ENCODE measurements around the gene TBX6. TPM values are rescaled to one million over a fixed set of nuclear protein-coding genes. Genes with fewer than 3 reads are reported as not detected.

Gene TBX6
- polyA plus RNA-seq, 1 donor from 2014 or later, result not detected

DNA sequence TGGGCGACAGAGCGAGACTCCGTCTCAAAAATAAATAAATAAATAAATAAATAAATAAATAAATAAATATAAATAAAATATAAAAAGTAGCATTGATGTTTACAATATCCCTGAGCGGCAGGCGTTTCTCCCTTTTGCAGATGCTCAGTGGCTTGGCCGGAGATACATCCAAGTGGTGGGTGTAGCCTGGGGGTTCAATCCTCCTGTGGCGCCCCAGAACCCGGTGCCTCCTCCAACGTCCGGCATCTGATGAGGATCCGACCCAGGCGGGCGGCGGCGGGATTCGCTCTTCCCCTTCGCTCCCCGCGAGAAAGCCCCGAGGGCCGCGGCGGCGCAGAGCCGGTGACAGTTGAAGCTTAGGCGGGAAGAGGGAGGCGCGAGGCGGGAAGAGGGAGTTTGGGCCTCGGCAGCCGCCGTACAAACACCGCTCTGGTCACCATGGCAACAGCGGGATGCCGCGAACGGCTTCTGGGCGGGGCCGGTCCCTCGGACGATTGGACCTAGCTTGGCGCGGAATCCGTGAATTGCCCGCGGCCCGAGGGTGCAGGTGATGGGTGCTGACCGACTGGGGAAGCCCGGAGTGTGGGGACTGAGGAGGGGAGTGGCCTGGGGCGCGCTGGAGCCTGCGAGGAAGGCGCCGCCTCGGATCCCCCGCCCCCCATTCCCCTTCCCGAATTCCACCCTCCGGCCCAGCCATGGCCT is 38.9 kb downstream of the TBX6 start:
- H3K9ac ChIP-seq (ENCODE audit: low read length), result peak overlapping the region; percentile 79
- H3K36me3 ChIP-seq (ENCODE audit: insufficient read depth, low read length), result no peaks in the 10 kb centered on the region
- H3K27ac ChIP-seq (ENCODE audit: low read length), result peak overlapping the region; percentile 24
- peaks cover 10% of the 10 kb centered on the region for H3K79me2 ChIP-seq (replicated peaks; ENCODE audit: insufficient read depth, low read length)
- H3K9me3 ChIP-seq (ENCODE audit: low read length), result no peaks in the 10 kb centered on the region
- peak overlapping the region; percentile 95 for H3K4me3 ChIP-seq (ENCODE audit: low read length)
- H2AFZ ChIP-seq (ENCODE audit: low read depth, low read length), result peak overlapping the region; percentile 56
- H3K27me3 ChIP-seq (ENCODE audit: insufficient read depth, low read depth, low read length), result no peaks in the 10 kb centered on the region
- TF ChIP-seq, protein P1, sequence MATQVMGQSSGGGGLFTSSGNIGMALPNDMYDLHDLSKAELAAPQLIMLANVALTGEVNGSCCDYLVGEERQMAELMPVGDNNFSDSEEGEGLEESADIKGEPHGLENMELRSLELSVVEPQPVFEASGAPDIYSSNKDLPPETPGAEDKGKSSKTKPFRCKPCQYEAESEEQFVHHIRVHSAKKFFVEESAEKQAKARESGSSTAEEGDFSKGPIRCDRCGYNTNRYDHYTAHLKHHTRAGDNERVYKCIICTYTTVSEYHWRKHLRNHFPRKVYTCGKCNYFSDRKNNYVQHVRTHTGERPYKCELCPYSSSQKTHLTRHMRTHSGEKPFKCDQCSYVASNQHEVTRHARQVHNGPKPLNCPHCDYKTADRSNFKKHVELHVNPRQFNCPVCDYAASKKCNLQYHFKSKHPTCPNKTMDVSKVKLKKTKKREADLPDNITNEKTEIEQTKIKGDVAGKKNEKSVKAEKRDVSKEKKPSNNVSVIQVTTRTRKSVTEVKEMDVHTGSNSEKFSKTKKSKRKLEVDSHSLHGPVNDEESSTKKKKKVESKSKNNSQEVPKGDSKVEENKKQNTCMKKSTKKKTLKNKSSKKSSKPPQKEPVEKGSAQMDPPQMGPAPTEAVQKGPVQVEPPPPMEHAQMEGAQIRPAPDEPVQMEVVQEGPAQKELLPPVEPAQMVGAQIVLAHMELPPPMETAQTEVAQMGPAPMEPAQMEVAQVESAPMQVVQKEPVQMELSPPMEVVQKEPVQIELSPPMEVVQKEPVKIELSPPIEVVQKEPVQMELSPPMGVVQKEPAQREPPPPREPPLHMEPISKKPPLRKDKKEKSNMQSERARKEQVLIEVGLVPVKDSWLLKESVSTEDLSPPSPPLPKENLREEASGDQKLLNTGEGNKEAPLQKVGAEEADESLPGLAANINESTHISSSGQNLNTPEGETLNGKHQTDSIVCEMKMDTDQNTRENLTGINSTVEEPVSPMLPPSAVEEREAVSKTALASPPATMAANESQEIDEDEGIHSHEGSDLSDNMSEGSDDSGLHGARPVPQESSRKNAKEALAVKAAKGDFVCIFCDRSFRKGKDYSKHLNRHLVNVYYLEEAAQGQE (IDR thresholded peaks at IDR 0.05; ENCODE audit: borderline replicate concordance), result peak; percentile 53
- TF ChIP-seq MXI1 (conservative IDR thresholded peaks at IDR 0.05; ENCODE audit: poor library complexity, severe bottlenecking) (peak; percentile 76), EZH2 (IDR thresholded peaks at IDR 0.05; ENCODE audit: borderline replicate concordance, insufficient read depth, low read length, poor library complexity, severe bottlenecking) (no peak), RAD21 (conservative IDR thresholded peaks at IDR 0.05) (no peak), TAF1 (IDR thresholded peaks at IDR 0.05; ENCODE audit: low read depth) (no peak), EP300 (conservative IDR thresholded peaks at IDR 0.05; ENCODE audit: poor library complexity, severe bottlenecking) (peak; percentile 64), SMC3 (conservative IDR thresholded peaks at IDR 0.05; ENCODE audit: poor library complexity) (peak; percentile 18), POLR2AphosphoS5 (IDR thresholded peaks at IDR 0.05) (peak; percentile 53)
- TF ChIP-seq, protein P2, sequence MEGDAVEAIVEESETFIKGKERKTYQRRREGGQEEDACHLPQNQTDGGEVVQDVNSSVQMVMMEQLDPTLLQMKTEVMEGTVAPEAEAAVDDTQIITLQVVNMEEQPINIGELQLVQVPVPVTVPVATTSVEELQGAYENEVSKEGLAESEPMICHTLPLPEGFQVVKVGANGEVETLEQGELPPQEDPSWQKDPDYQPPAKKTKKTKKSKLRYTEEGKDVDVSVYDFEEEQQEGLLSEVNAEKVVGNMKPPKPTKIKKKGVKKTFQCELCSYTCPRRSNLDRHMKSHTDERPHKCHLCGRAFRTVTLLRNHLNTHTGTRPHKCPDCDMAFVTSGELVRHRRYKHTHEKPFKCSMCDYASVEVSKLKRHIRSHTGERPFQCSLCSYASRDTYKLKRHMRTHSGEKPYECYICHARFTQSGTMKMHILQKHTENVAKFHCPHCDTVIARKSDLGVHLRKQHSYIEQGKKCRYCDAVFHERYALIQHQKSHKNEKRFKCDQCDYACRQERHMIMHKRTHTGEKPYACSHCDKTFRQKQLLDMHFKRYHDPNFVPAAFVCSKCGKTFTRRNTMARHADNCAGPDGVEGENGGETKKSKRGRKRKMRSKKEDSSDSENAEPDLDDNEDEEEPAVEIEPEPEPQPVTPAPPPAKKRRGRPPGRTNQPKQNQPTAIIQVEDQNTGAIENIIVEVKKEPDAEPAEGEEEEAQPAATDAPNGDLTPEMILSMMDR (IDR thresholded peaks at IDR 0.05; ENCODE audit: poor library complexity, severe bottlenecking), result no peak
- H3F3A ChIP-seq (ENCODE audit: insufficient read depth, low read length, poor library complexity, severe bottlenecking), result no peaks in the 10 kb centered on the region
- H3K9me2 ChIP-seq (ENCODE audit: insufficient read depth, low read length), result no peaks in the 10 kb centered on the region
- H3K4me2 ChIP-seq (ENCODE audit: low read length), result peak overlapping the region; percentile 100
- H4K20me1 ChIP-seq (ENCODE audit: insufficient read depth), result no peaks in the 10 kb centered on the region

DNA sequence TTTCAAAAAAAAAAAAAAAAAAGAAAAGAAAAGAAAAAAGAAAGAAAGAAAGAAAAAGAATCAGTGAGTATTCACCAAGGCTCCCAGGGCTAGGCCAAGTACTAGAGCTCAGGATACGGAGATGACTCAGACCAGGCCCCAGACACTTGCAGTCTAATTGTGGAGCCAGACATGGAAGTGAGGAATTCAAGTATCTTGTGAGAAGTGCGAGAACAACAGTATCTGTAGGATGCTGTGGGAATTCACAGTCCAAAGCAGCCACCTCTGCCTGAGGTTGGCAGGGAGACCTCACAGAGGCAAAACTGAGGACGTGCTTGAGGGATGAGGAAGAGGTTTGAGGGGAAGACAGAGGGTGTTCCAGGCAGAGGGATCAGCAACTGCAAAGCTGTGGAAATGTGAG is 40.2 kb downstream of the TBX6 start:
- Histone ChIP-seq H2AFZ (ENCODE audit: low read depth, low read length) (no peak overlapping the region), H3K9me2 (ENCODE audit: insufficient read depth, low read length) (no peaks in the 10 kb centered on the region), H3K36me3 (ENCODE audit: insufficient read depth, low read length) (no peaks in the 10 kb centered on the region), H3F3A (ENCODE audit: insufficient read depth, low read length, poor library complexity, severe bottlenecking) (no peaks in the 10 kb centered on the region), H3K9me3 (ENCODE audit: low read length) (no peaks in the 10 kb centered on the region), H3K4me3 (ENCODE audit: low read length) (no peak overlapping the region), H3K27me3 (ENCODE audit: insufficient read depth, low read depth, low read length) (no peaks in the 10 kb centered on the region), H3K79me2 (replicated peaks; ENCODE audit: insufficient read depth, low read length) (peaks cover 10% of the 10 kb centered on the region), H3K27ac (ENCODE audit: low read length) (no peak overlapping the region), H4K20me1 (ENCODE audit: insufficient read depth) (no peaks in the 10 kb centered on the region), H3K9ac (ENCODE audit: low read length) (no peak overlapping the region), H3K4me2 (ENCODE audit: low read length) (no peak overlapping the region)
- TF ChIP-seq, protein P2 (IDR thresholded peaks at IDR 0.05; ENCODE audit: poor library complexity, severe bottlenecking), result no peak
- TF ChIP-seq, protein P1 (IDR thresholded peaks at IDR 0.05; ENCODE audit: borderline replicate concordance), result no peak
- TF ChIP-seq EP300 (conservative IDR thresholded peaks at IDR 0.05; ENCODE audit: poor library complexity, severe bottlenecking), result no peak
- no peak for TF ChIP-seq TAF1 (IDR thresholded peaks at IDR 0.05; ENCODE audit: low read depth)
- no peak for TF ChIP-seq SMC3 (conservative IDR thresholded peaks at IDR 0.05; ENCODE audit: poor library complexity)
- TF ChIP-seq POLR2AphosphoS5 (IDR thresholded peaks at IDR 0.05), result no peak
- TF ChIP-seq EZH2 (IDR thresholded peaks at IDR 0.05; ENCODE audit: borderline replicate concordance, insufficient read depth, low read length, poor library complexity, severe bottlenecking), result no peak
- TF ChIP-seq RAD21 (conservative IDR thresholded peaks at IDR 0.05), result no peak
- TF ChIP-seq MXI1 (conservative IDR thresholded peaks at IDR 0.05; ENCODE audit: poor library complexity, severe bottlenecking), result no peak

Data from neural cell (in vitro differentiated cells).